HEK293 (cell line): ENCODE data around the gene PAK2.
"Not testable (repeated sequence)": the region's sequence is repeated elsewhere in the genome, so short reads cannot be mapped to it uniquely, and the experiment has no call there.

Experiments used
- CTCF ChIA-PET: fragments of 350-600 bp; formaldehyde crosslinking; extraction: SDS; loops from one replicate; lab custom pipeline; 2021; ENCODE audit warnings: antibody characterized with exemption; lab: Yijun Ruan, JAX
- POLR2A ChIA-PET: fragments of 300-600 bp; formaldehyde crosslinking; extraction: SDS; loops from one replicate; lab custom pipeline; 2020; ENCODE audit warnings: antibody characterized with exemption, inconsistent platforms; lab: Yijun Ruan, JAX
- H3K27ac ChIP-seq: fragments of 200-500 bp; sonication (Bioruptor generic); 2 replicates; pipeline ENCODE4 v1.5.1; 2014; ENCODE audit warnings: low read depth, low read length, control low read depth, inconsistent platforms; ENCODE audit errors: extremely low read depth
- H3K36me3 ChIP-seq, 2 experiments: fragments of 200-500 bp in 1 of 2; sonication (Bioruptor generic) in 1 of 2; 1 replicate in 1 of 2; 2 replicates in 1 of 2; pipeline ENCODE4 v1.5.1; 2014 to 2017; ENCODE audit warnings: inconsistent platforms in 2 of 2, low read length in 2 of 2; ENCODE audit not compliant: control insufficient read depth in 2 of 2, insufficient read depth in 1 of 2
- H3K4me1 ChIP-seq: fragments of 200-500 bp; sonication (Bioruptor generic); 2 replicates; pipeline ENCODE4 v1.5.1; 2014; ENCODE audit warnings: mild to moderate bottlenecking, low read length, inconsistent platforms; ENCODE audit not compliant: control insufficient read depth, insufficient read depth
- H3K4me3 ChIP-seq: 2 replicates; pipeline ENCODE4 v1.5.1; 2011; ENCODE audit warnings: low read depth, mild to moderate bottlenecking, control low read depth, low read length, moderate library complexity
- H3K9me3 ChIP-seq: fragments of 200-500 bp; sonication (Bioruptor generic); 2 replicates; pipeline ENCODE4 v1.5.1; 2014; ENCODE audit warnings: low read depth, low read length, inconsistent platforms; ENCODE audit not compliant: control insufficient read depth, insufficient read depth
- PRDM1 ChIP-seq: fragments of 450-650 bp; formaldehyde crosslinking; IDR thresholded peaks from 2 replicates; pipeline ENCODE4; 2016; ENCODE audit warnings: missing biosample characterization, missing genetic modification characterization
- PRDM10 ChIP-seq: fragments of 450-650 bp; formaldehyde crosslinking; IDR thresholded peaks from 2 replicates; pipeline ENCODE4 v1.5.1; 2016; ENCODE audit warnings: missing biosample characterization, missing genetic modification characterization
- PRDM2 ChIP-seq: fragments of 450-650 bp; formaldehyde crosslinking; IDR thresholded peaks from 2 replicates; pipeline ENCODE4 v1.5.1; 2016; ENCODE audit warnings: missing biosample characterization, missing genetic modification characterization, borderline replicate concordance
- PRDM6 ChIP-seq: fragments of 450-650 bp; formaldehyde crosslinking; IDR thresholded peaks from 2 replicates; pipeline ENCODE4 v1.5.1; 2017; ENCODE audit warnings: missing biosample characterization, missing genetic modification characterization
- REPIN1 ChIP-seq: fragments of 450-650 bp; formaldehyde crosslinking; IDR thresholded peaks from 2 replicates; pipeline ENCODE4 v1.5.1; 2017; ENCODE audit warnings: missing biosample characterization, missing genetic modification characterization, low read depth
- ZFP37 ChIP-seq: fragments of 450-650 bp; formaldehyde crosslinking; IDR thresholded peaks from 2 replicates; pipeline ENCODE4 v1.5.1; 2016; ENCODE audit warnings: missing biosample characterization, missing genetic modification characterization
- ZIC2 ChIP-seq: fragments of 450-650 bp; formaldehyde crosslinking; IDR thresholded peaks from 2 replicates; pipeline ENCODE4 v1.5.1; 2016; ENCODE audit warnings: missing biosample characterization, missing genetic modification characterization
- ZNF426 ChIP-seq: fragments of 450-650 bp; formaldehyde crosslinking; IDR thresholded peaks from 2 replicates; pipeline ENCODE4 v1.5.1; 2017; ENCODE audit warnings: missing biosample characterization, missing genetic modification characterization, mild to moderate bottlenecking, inconsistent platforms, moderate library complexity

Gene PAK2

GRCh38 chr3:196740481-196741248, 1.0 kb downstream of the PAK2 start (continued):
- TF ChIP-seq PRDM10 (tag by site-specific recombination) (peak; percentile 37; the same call in 1 of the 2 replicates), ZNF426 (no peak), ZFP37 (tag by site-specific recombination) (peak; percentile 53; the same call in 1 of the 2 replicates), REPIN1 (tag by site-specific recombination) (no peak)

- ChIA-PET CTCF (no interaction called here), POLR2A (interaction anchor here (2.1 to 2.3 kb wide), 2 partner anchors 28 to 172 kb away, joined by 5 to 21 read pairs; partner anchors contain the start of genes CEP19, FBXO45, PIGX and WDR53)
- TF ChIP-seq PRDM2 (tag by site-specific recombination) (no peak), PRDM1 (tag by site-specific recombination) (peak; percentile 54; the same call in 1 of the 2 replicates), PRDM6 (peak; percentile 39; the same call in 1 of the 2 replicates), ZIC2 (no peak)
- Histone ChIP-seq H3K4me1 (no peaks in the 10 kb centered on the region; the same call in 1 of the 2 replicates), H3K36me3 (no peaks in the 10 kb centered on the region; a peak in 1 of 3 replicates), H3K9me3 (no peaks in the 10 kb centered on the region), H3K27ac (no peak overlapping the region), H3K4me3 (peak overlapping the region; percentile 74)
These were observed 1.7 kb downstream of the PAK2 start for GRCh38 chr3:196741249-196741889.

- H3K4me1 ChIP-seq, H3K36me3 ChIP-seq, H3K27ac ChIP-seq, POLR2A ChIA-PET, H3K9me3 ChIP-seq, H3K4me3 ChIP-seq: not testable (repeated sequence)
- CTCF ChIA-PET, result interaction anchor here (0.5 kb wide), 1 partner anchor 443 kb away, joined by 3 read pairs; no protein-coding TSS in a partner anchor
These were observed 3.9 kb downstream of the PAK2 start for GRCh38 chr3:196743569-196743968.
